A549 (cell line): ENCODE measurements around the gene SLC17A8. TPM values are rescaled to one million over a fixed set of nuclear protein-coding genes. Genes with fewer than 3 reads are reported as not detected.

Experiments used
- ATAC-seq, 2 experiments: fragments of 200-7000 bp in 1 of 2; fragments of >200 bp in 1 of 2; cut with Nextera tagmentation in 1 of 2; cut with Tn5 transposase in 1 of 2; 3 replicates each; pipeline versions ENCODE4 v1.8.0 to v1.9.1; 2018 to 2020; ENCODE audit warnings: mild to moderate bottlenecking in 1 of 2, moderate library complexity in 1 of 2
- CTCF ChIA-PET: fragments of 300-600 bp; sonication (Branson Sonifier 250); formaldehyde crosslinking; extraction: SDS; loops from one replicate; lab custom pipeline; 2021; ENCODE audit warnings: antibody characterized with exemption, inconsistent platforms; lab: Yijun Ruan, JAX
- POLR2A ChIA-PET: fragments of 350-600 bp; formaldehyde crosslinking; extraction: SDS; loops from one replicate; lab custom pipeline; 2021; ENCODE audit warnings: antibody characterized with exemption, inconsistent platforms; lab: Yijun Ruan, JAX
- DNase-seq, 2 experiments: peaks; one replicate each; pipeline versions ENCODE4 v3.0.0 to v3.0.0-alpha.2; 2011 to 2016; ENCODE audit warnings: low read depth in 1 of 2, low spot score in 1 of 2
- FAIRE-seq: peaks from 2 replicates; lab custom pipeline; 2011; peaks lifted over from hg19 to GRCh38; lab: Jason Lieb, UNC
- H3K27ac ChIP-seq, 2 experiments: fragments of >200 bp; sonication (Bioruptor Twin); formaldehyde crosslinking; 3 replicates each; pipeline ENCODE4 v1.5.1; 2016 to 2017
- H3K4me1 ChIP-seq: fragments of >200 bp; sonication (Bioruptor Twin); formaldehyde crosslinking; 3 replicates; pipeline ENCODE4 v1.6.1; 2016
- H3K4me2 ChIP-seq: fragments of >200 bp; sonication (Bioruptor Twin); formaldehyde crosslinking; 3 replicates; pipeline ENCODE4 v1.6.1; 2016
- H3K4me3 ChIP-seq: fragments of >200 bp; sonication (Bioruptor Twin); formaldehyde crosslinking; 3 replicates; pipeline ENCODE4 v1.5.1; 2016
- H3K9me3 ChIP-seq: fragments of >200 bp; sonication (Bioruptor Twin); formaldehyde crosslinking; 3 replicates; pipeline ENCODE4 v1.6.1; 2016
- BHLHE40 ChIP-seq: IDR thresholded peaks from 2 replicates; pipeline ENCODE4 v1.6.1; 2012; ENCODE audit warnings: low read depth, low read length, inconsistent platforms
- CEBPB ChIP-seq, 2 experiments: fragments of >200 bp in 1 of 2; sonication (Bioruptor Twin) in 1 of 2; formaldehyde crosslinking in 1 of 2; IDR thresholded peaks; 2 replicates each; pipeline ENCODE4 v1.6.1; 2012 to 2016
- CHD2 ChIP-seq: fragments of 150-350 bp; IDR thresholded peaks from 2 replicates; pipeline ENCODE4 v1.6.1; 2014; ENCODE audit warnings: low read length; ENCODE audit not compliant: partially characterized antibody
- ELK1 ChIP-seq: fragments of 150-350 bp; IDR thresholded peaks from 2 replicates; pipeline ENCODE4 v1.6.1; 2014; ENCODE audit warnings: low read depth, mild to moderate bottlenecking, low read length
- EP300 ChIP-seq, 2 experiments: fragments of >200 bp; sonication (Bioruptor Twin); formaldehyde crosslinking; IDR thresholded peaks; 2 replicates in 1 of 2; 3 replicates in 1 of 2; pipeline ENCODE4 v1.6.1; 2016 to 2017
- FOSB ChIP-seq: fragments of 250-450 bp; sonication (Bioruptor Pico); IDR thresholded peaks from 2 replicates; pipeline ENCODE4 v1.5.0; 2020; ENCODE audit warnings: mild to moderate bottlenecking, moderate library complexity
- FOSL2 ChIP-seq, 2 experiments: fragments of 450-650 bp in 1 of 2; fragments of >200 bp in 1 of 2; sonication (Bioruptor Twin) in 1 of 2; formaldehyde crosslinking; IDR thresholded peaks; 2 replicates each; pipeline versions ENCODE4 v1.5.0 to v1.6.1; 2016 to 2020; ENCODE audit warnings: mild to moderate bottlenecking in 1 of 2, moderate library complexity in 1 of 2
- FOXS1 ChIP-seq: fragments of 250-450 bp; sonication (Bioruptor Pico); IDR thresholded peaks from 2 replicates; pipeline ENCODE4 v1.5.0; 2020; ENCODE audit warnings: mild to moderate bottlenecking, moderate library complexity
- GATA3 ChIP-seq: IDR thresholded peaks from 2 replicates; pipeline ENCODE4 v1.6.1; 2012; ENCODE audit warnings: borderline replicate concordance
- HDAC2 ChIP-seq: fragments of 200-600 bp; sonication (generic); IDR thresholded peaks from 2 replicates; pipeline ENCODE4 v1.6.1; 2016
- HEYL ChIP-seq: fragments of 250-450 bp; sonication (Bioruptor Pico); IDR thresholded peaks from 2 replicates; pipeline ENCODE4 v1.8.0; 2021; ENCODE audit warnings: mild to moderate bottlenecking, moderate library complexity
- HMGXB4 ChIP-seq: fragments of 250-450 bp; sonication (Bioruptor Pico); IDR thresholded peaks from 2 replicates; pipeline ENCODE4 v1.5.0; 2021; ENCODE audit warnings: mild to moderate bottlenecking, moderate library complexity, borderline replicate concordance
- HOXA7 ChIP-seq: fragments of 250-450 bp; sonication (Bioruptor Pico); IDR thresholded peaks from 2 replicates; pipeline ENCODE4 v1.5.0; 2020; ENCODE audit warnings: mild to moderate bottlenecking, moderate library complexity
- HOXB13 ChIP-seq: fragments of 250-450 bp; sonication (Bioruptor Pico); IDR thresholded peaks from 2 replicates; pipeline ENCODE4 v1.5.0; 2020; ENCODE audit warnings: low read depth, mild to moderate bottlenecking, moderate library complexity
- HOXB5 ChIP-seq: fragments of 250-450 bp; sonication (Bioruptor Pico); IDR thresholded peaks from 2 replicates; pipeline ENCODE4 v1.5.0; 2020; ENCODE audit warnings: mild to moderate bottlenecking, moderate library complexity
- JUN ChIP-seq, 2 experiments: fragments of >200 bp; sonication (Bioruptor Twin); formaldehyde crosslinking; IDR thresholded peaks; 2 replicates in 1 of 2; 3 replicates in 1 of 2; pipeline ENCODE4 v1.6.1; 2016 to 2017
- KDM5A ChIP-seq: fragments of 200-600 bp; sonication (generic); IDR thresholded peaks from 2 replicates; pipeline ENCODE4 v1.6.1; 2016; ENCODE audit warnings: antibody characterized with exemption, mild to moderate bottlenecking
- MYC ChIP-seq: IDR thresholded peaks from 2 replicates; pipeline ENCODE4 v1.6.1; 2012; ENCODE audit warnings: mild to moderate bottlenecking, inconsistent platforms, low read length, improper control_type of control experiment, borderline replicate concordance
- NR3C1 ChIP-seq: fragments of >200 bp; sonication (Bioruptor Twin); formaldehyde crosslinking; IDR thresholded peaks from 3 replicates; pipeline ENCODE4 v1.6.1; 2017
- POLR2A ChIP-seq: IDR thresholded peaks from 2 replicates; pipeline ENCODE4 v1.6.1; 2012; ENCODE audit warnings: mild to moderate bottlenecking, low read length
- POLR2AphosphoS2 ChIP-seq: conservative IDR thresholded peaks from 2 replicates; pipeline ENCODE4 v1.6.1; 2012; ENCODE audit warnings: low read length, improper control_type of control experiment, inconsistent platforms
- RARB ChIP-seq: fragments of 250-450 bp; sonication (Bioruptor Pico); IDR thresholded peaks from 2 replicates; pipeline ENCODE4 v1.8.0; 2021; ENCODE audit warnings: mild to moderate bottlenecking, moderate library complexity
- RFX5 ChIP-seq: fragments of 450-650 bp; IDR thresholded peaks from 2 replicates; pipeline ENCODE4 v1.7.1; 2014; ENCODE audit warnings: antibody characterized with exemption, mild to moderate bottlenecking, moderate library complexity
- RNF2 ChIP-seq: fragments of 200-600 bp; sonication (generic); IDR thresholded peaks from 2 replicates; pipeline ENCODE4 v1.6.1; 2016; ENCODE audit warnings: low read depth, mild to moderate bottlenecking, antibody characterized with exemption, moderate library complexity, borderline replicate concordance
- SREBF2 ChIP-seq: fragments of 450-650 bp; IDR thresholded peaks from 2 replicates; pipeline ENCODE4 v1.6.1; 2014; ENCODE audit warnings: mild to moderate bottlenecking, moderate library complexity
- TFCP2L1 ChIP-seq: fragments of 250-450 bp; sonication (Bioruptor Pico); IDR thresholded peaks from 2 replicates; pipeline ENCODE4 v1.5.0; 2021; ENCODE audit warnings: mild to moderate bottlenecking
- TP53 ChIP-seq: fragments of 250-450 bp; sonication (Bioruptor Pico); IDR thresholded peaks from 2 replicates; pipeline ENCODE4 v1.5.0; 2021; ENCODE audit warnings: mild to moderate bottlenecking, moderate library complexity
- USF2 ChIP-seq: fragments of 450-650 bp; IDR thresholded peaks from 2 replicates; pipeline ENCODE4 v1.6.1; 2014; ENCODE audit warnings: antibody characterized with exemption
- WGBS: methylation state at CpG from one replicate; pipeline ENCODE4 v1.1.6; 2017; ENCODE audit errors: missing lambda C conversion rate; 5-methylcytosine and 5-hydroxymethylcytosine counted together
- polyA plus RNA-seq, 4 experiments: library from polyadenylated mRNA; depleted of rRNA in 3 of 4; stranded (reverse); fragments of >200 nt; fragmentation: RNase III in 1 of 4; extraction: RNeasy Plus Mini Kit Qiagen cat#74134 plus additional on column Dnase treatment in 1 of 4; gene quantifications; 2 replicates in 3 of 4; 3 replicates in 1 of 4; pipeline ENCODE4 v1.2.3, GENCODE V29; 2011 to 2017

SLC17A8 gene
- polyA plus RNA-seq, 2 of the 4 experiments (the other 2 are of a cell fraction) = 0.03 to 0.04 TPM

- FAIRE-seq = no peak
- Histone ChIP-seq H3K4me1 (no peaks in the 10 kb centered on the region), H3K4me2 (no peak overlapping the region), H3K4me3 (no peak overlapping the region), H3K27ac (no peak overlapping the region), H3K9me3 (no peaks in the 10 kb centered on the region)
- CTCF ChIA-PET = interaction anchor here (1.1 kb wide), 1 partner anchor 8 kb away, joined by 5 read pairs; no protein-coding TSS in a partner anchor
- DNase-seq = no peak
- POLR2A ChIA-PET = interaction anchor here (0.6 kb wide), 1 partner anchor 1820 kb away, joined by 3 read pairs; no protein-coding TSS in a partner anchor
- 22% methylated on average over 3 of the region's 3 CpGs for WGBS
- ATAC-seq = no peak
- TF ChIP-seq HOXB5 = no peak
- TF ChIP-seq HEYL = no peak
- TF ChIP-seq MYC = no peak
- TF ChIP-seq HMGXB4 (CRISPR knock-in tag) = no peak
- TF ChIP-seq BHLHE40 = no peak
- TF ChIP-seq CEBPB (IDR thresholded peaks at IDR 0.05) = no peak
- no peak for TF ChIP-seq JUN (IDR thresholded peaks at IDR 0.05)
- TF ChIP-seq FOSL2 (IDR thresholded peaks at IDR 0.05) = no peak
- no peak for TF ChIP-seq FOSL2 (CRISPR knock-in tag; IDR thresholded peaks at IDR 0.05)
- no peak for TF ChIP-seq USF2
- no peak for TF ChIP-seq NR3C1
- no peak for TF ChIP-seq SREBF2
- no peak for TF ChIP-seq TFCP2L1 (CRISPR knock-in tag)
- no peak for TF ChIP-seq GATA3
- no peak for TF ChIP-seq RFX5
- TF ChIP-seq FOXS1 (CRISPR knock-in tag) = no peak
- TF ChIP-seq TP53 = no peak
- no peak for TF ChIP-seq FOSB (CRISPR knock-in tag)
Observed at GRCh38 chr12:100450735-100451134, 93.9 kb downstream of the SLC17A8 start.

- POLR2A ChIA-PET = no interaction called here
- CTCF ChIA-PET = no interaction called here
- H3K4me2 ChIP-seq = no peak overlapping the region
- no peaks in the 10 kb centered on the region for H3K4me1 ChIP-seq
- TF ChIP-seq POLR2A (no peak), HDAC2 (no peak), RARB (no peak)
- TF ChIP-seq, all 56 proteins: peak for 0
- DNase-seq (no peak), ATAC-seq (no peak), FAIRE-seq (no peak)
- WGBS = 35% methylated on average over 3 of the region's 3 CpGs
- Histone ChIP-seq H3K4me3 (no peak overlapping the region), H3K27ac (no peak overlapping the region), H3K9me3 (no peaks in the 10 kb centered on the region)
Observed at GRCh38 chr12:100453951-100454350, 97.1 kb downstream of the SLC17A8 start.

- POLR2A ChIA-PET = no interaction called here
- no peak overlapping the region for H3K27ac ChIP-seq
- DNase-seq (no peak), FAIRE-seq (no peak), ATAC-seq (no peak)
- no peak overlapping the region for H3K4me3 ChIP-seq
- no peak for TF ChIP-seq RNF2
- WGBS = 58% methylated on average over 3 of the region's 3 CpGs
- no peaks in the 10 kb centered on the region for H3K9me3 ChIP-seq
- no peaks in the 10 kb centered on the region for H3K4me1 ChIP-seq
- H3K4me2 ChIP-seq = no peak overlapping the region
- CTCF ChIA-PET = no interaction called here
Observed at GRCh38 chr12:100455896-100456295, 99.0 kb downstream of the SLC17A8 start.

- ChIA-PET CTCF (no interaction called here), POLR2A (no interaction called here)
- no peak for DNase-seq
- Histone ChIP-seq H3K4me2 (no peak overlapping the region), H3K4me3 (no peak overlapping the region), H3K9me3 (no peaks in the 10 kb centered on the region), H3K27ac (no peak overlapping the region), H3K4me1 (no peaks in the 10 kb centered on the region)
- no peak for FAIRE-seq
- 33% methylated on average over 4 of the region's 4 CpGs for WGBS
- ATAC-seq = no peak
- TF ChIP-seq ELK1 = no peak
- TF ChIP-seq FOSL2 (IDR thresholded peaks at IDR 0.05) = no peak
- no peak for TF ChIP-seq FOSL2 (CRISPR knock-in tag; IDR thresholded peaks at IDR 0.05)
- TF ChIP-seq HOXA7 (CRISPR knock-in tag) = no peak
- TF ChIP-seq BHLHE40 = no peak
- TF ChIP-seq KDM5A = no peak
- TF ChIP-seq TFCP2L1 (CRISPR knock-in tag) = no peak
- TF ChIP-seq POLR2AphosphoS2 = no peak
- TF ChIP-seq HOXB13 (CRISPR knock-in tag) = no peak
- TF ChIP-seq GATA3 = no peak
- no peak for TF ChIP-seq FOSB (CRISPR knock-in tag)
- TF ChIP-seq FOXS1 (CRISPR knock-in tag) = no peak
- no peak for TF ChIP-seq CHD2
- no peak for TF ChIP-seq HEYL
- TF ChIP-seq EP300 (IDR thresholded peaks at IDR 0.05) = no peak
- no peak for TF ChIP-seq TP53
Observed at GRCh38 chr12:100458191-100458590, 101.3 kb downstream of the SLC17A8 start.
